ENCODE measurements around the gene ARPIN. TPM values are rescaled to one million over a fixed set of nuclear protein-coding genes. Genes with fewer than 3 reads are reported as not detected.

The ARPIN gene

GRCh38 chr15:89847101-89847500 is 65.7 kb downstream of the ARPIN start:
- Histone ChIP-seq H4K5ac (ENCODE audit: low read length) (no peak overlapping the region), H3K27me3 (ENCODE audit: insufficient read depth, low read length, poor library complexity) (no peaks in the 10 kb centered on the region), H3K9ac (ENCODE audit: low read length) (no peak overlapping the region), H2BK5ac (ENCODE audit: low read length) (no peak overlapping the region), H3K56ac (ENCODE audit: low read length) (no peak overlapping the region), H3K79me2 (ENCODE audit: control insufficient read depth, insufficient read depth, low read length) (no peaks in the 10 kb centered on the region), H3K18ac (ENCODE audit: low read length) (no peak overlapping the region), H3K4ac (ENCODE audit: low read depth, low read length) (no peak overlapping the region), H3K4me2 (ENCODE audit: low read length) (no peak overlapping the region), H3K79me1 (ENCODE audit: low read length) (no peaks in the 10 kb centered on the region), H3K27ac (ENCODE audit: low read depth, low read length) (no peak overlapping the region), H2BK15ac (replicated peaks; ENCODE audit: low read depth) (no peak overlapping the region), H2BK120ac (ENCODE audit: low read depth, low read length) (no peak overlapping the region), H4K8ac (ENCODE audit: low read depth, low read length) (no peak overlapping the region), H3K4me1 (ENCODE audit: control insufficient read depth, low read depth, low read length) (no peaks in the 10 kb centered on the region), H3K4me3 (ENCODE audit: low read length) (no peak overlapping the region), H2AK5ac (ENCODE audit: low read length) (no peak overlapping the region), H3K36me3 (ENCODE audit: control insufficient read depth, insufficient read depth, low read length) (no peaks in the 10 kb centered on the region), H3K23ac (ENCODE audit: low read length) (no peak overlapping the region)
- WGBS (ENCODE audit: extremely low coverage, insufficient coverage, low lambda C conversion rate): no CpG with 5 or more reads among the region's 2 CpGs
- DNase-seq: no peak

GRCh38 chr15:89845305-89845893 is 67.4 kb downstream of the ARPIN start:
- H2BK15ac ChIP-seq (replicated peaks; ENCODE audit: low read depth): no peak overlapping the region
- H3K79me1 ChIP-seq (ENCODE audit: low read length): no peaks in the 10 kb centered on the region
- no peaks in the 10 kb centered on the region for H3K27me3 ChIP-seq (ENCODE audit: insufficient read depth, low read length, poor library complexity)
- H2BK120ac ChIP-seq (ENCODE audit: low read depth, low read length): no peak overlapping the region
- no peak overlapping the region for H3K9ac ChIP-seq (ENCODE audit: low read length)
- no peak overlapping the region for H2AK5ac ChIP-seq (ENCODE audit: low read length)
- H2BK5ac ChIP-seq (ENCODE audit: low read length): no peak overlapping the region
- no peak overlapping the region for H3K4me2 ChIP-seq (ENCODE audit: low read length)
- H3K4me1 ChIP-seq (ENCODE audit: control insufficient read depth, low read depth, low read length): no peaks in the 10 kb centered on the region
- no peak overlapping the region for H3K4ac ChIP-seq (ENCODE audit: low read depth, low read length)
- H4K8ac ChIP-seq (ENCODE audit: low read depth, low read length): no peak overlapping the region
- no peak overlapping the region for H3K27ac ChIP-seq (ENCODE audit: low read depth, low read length)
- no peaks in the 10 kb centered on the region for H3K79me2 ChIP-seq (ENCODE audit: control insufficient read depth, insufficient read depth, low read length)
- no peaks in the 10 kb centered on the region for H3K36me3 ChIP-seq (ENCODE audit: control insufficient read depth, insufficient read depth, low read length)
- no peak overlapping the region for H3K23ac ChIP-seq (ENCODE audit: low read length)
- no peak overlapping the region for H3K4me3 ChIP-seq (ENCODE audit: low read length)
- peak; percentile 77 for DNase-seq
- WGBS (ENCODE audit: extremely low coverage, insufficient coverage, low lambda C conversion rate): no CpG with 5 or more reads among the region's 5 CpGs
- H4K5ac ChIP-seq (ENCODE audit: low read length): no peak overlapping the region
- H3K18ac ChIP-seq (ENCODE audit: low read length): no peak overlapping the region
- no peak overlapping the region for H3K56ac ChIP-seq (ENCODE audit: low read length)

Small RNA genes lying within 50 kb of the gene (small RNA-seq; reads per million reads assigned to genes)
- gene MIR5009 (ENCODE audit: insufficient read depth): 1.1 reads per million
- gene MIR5094 (ENCODE audit: insufficient read depth): 20.2 reads per million, percentile 91 among the genes with 10 or more reads in this experiment
- gene RNU6-1111P (ENCODE audit: insufficient read depth): not detected
- not detected for gene RNU7-111P (ENCODE audit: insufficient read depth)
